Measurements from ENCODE around the gene CAMK2D. TPM values are rescaled to one million over a fixed set of nuclear protein-coding genes. Genes with fewer than 3 reads are reported as not detected.

Gene CAMK2D
- total RNA-seq, 2 experiments from 2014 or later, result 104 to 120 TPM

DNA sequence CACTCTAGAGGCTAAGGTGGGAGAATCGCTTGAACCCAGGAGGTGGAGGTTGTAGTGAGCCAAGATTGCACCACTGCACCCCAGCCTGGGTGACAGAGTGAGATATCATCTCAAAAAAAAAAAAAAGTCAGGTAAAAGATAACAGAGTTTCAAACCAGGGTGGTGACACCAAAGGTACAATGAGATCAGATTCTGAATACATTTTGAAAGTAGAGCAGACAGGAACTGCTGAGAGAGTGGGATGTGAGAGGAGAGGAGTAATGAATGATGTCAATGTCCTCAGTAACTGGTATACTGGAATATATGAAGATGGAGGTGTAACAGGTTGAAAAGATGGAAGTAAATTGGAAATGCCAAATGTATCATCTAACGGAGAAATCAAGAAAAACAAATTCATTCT, 135.6 kb downstream of the CAMK2D start:
- no peaks in the 10 kb centered on the region for H4K20me1 ChIP-seq (ENCODE audit: insufficient read depth, low read length)
- no peak overlapping the region for H3K27ac ChIP-seq (ENCODE audit: low read depth, low read length, poor library complexity, severe bottlenecking)
- POLR2A ChIA-PET, result interaction anchor here (0.8 to 4.4 kb wide), 3 partner anchors 8 to 12 kb away, joined by 3 to 28 read pairs (median 3); no protein-coding TSS in a partner anchor
- CTCF ChIA-PET (ENCODE audit: unreplicated experiment), result no interaction called here
- H3K4me2 ChIP-seq (ENCODE audit: low read length), result no peak overlapping the region
- H3K9me3 ChIP-seq (ENCODE audit: low read length), result 0 out of 2 replicates have a peak, but pooled peaks cover 10% of the 10 kb centered on the region
- H3K79me2 ChIP-seq (ENCODE audit: insufficient read depth, low read depth, low read length), result peaks cover 64% of the 10 kb centered on the region
- no peak overlapping the region for H2AFZ ChIP-seq (ENCODE audit: low read length)
- no TSS peak for BruUV-seq (replicated peaks)
- no peak for DNase-seq (ENCODE audit: low spot score)
- H3K36me3 ChIP-seq (ENCODE audit: insufficient read depth, low read length), result peaks cover 48% of the 10 kb centered on the region
- no peak for TF ChIP-seq EZH2phosphoT487 (IDR thresholded peaks at IDR 0.05; ENCODE audit: borderline replicate concordance, low read depth, low read length)
- TF ChIP-seq, protein P1, sequence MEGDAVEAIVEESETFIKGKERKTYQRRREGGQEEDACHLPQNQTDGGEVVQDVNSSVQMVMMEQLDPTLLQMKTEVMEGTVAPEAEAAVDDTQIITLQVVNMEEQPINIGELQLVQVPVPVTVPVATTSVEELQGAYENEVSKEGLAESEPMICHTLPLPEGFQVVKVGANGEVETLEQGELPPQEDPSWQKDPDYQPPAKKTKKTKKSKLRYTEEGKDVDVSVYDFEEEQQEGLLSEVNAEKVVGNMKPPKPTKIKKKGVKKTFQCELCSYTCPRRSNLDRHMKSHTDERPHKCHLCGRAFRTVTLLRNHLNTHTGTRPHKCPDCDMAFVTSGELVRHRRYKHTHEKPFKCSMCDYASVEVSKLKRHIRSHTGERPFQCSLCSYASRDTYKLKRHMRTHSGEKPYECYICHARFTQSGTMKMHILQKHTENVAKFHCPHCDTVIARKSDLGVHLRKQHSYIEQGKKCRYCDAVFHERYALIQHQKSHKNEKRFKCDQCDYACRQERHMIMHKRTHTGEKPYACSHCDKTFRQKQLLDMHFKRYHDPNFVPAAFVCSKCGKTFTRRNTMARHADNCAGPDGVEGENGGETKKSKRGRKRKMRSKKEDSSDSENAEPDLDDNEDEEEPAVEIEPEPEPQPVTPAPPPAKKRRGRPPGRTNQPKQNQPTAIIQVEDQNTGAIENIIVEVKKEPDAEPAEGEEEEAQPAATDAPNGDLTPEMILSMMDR (conservative IDR thresholded peaks at IDR 0.05; ENCODE audit: low read length), result no peak
- H3K9me2 ChIP-seq (ENCODE audit: insufficient read depth, low read length), result no peaks in the 10 kb centered on the region
- H3K4me1 ChIP-seq (ENCODE audit: insufficient read depth, low read length, poor library complexity, severe bottlenecking), result peaks cover 35% of the 10 kb centered on the region
- no peak overlapping the region for H3K4me3 ChIP-seq (ENCODE audit: low read depth, low read length, poor library complexity, severe bottlenecking)
- intact Hi-C loops (cut with micrococcal nuclease; ENCODE audit: unreplicated experiment), result no loop called here

DNA sequence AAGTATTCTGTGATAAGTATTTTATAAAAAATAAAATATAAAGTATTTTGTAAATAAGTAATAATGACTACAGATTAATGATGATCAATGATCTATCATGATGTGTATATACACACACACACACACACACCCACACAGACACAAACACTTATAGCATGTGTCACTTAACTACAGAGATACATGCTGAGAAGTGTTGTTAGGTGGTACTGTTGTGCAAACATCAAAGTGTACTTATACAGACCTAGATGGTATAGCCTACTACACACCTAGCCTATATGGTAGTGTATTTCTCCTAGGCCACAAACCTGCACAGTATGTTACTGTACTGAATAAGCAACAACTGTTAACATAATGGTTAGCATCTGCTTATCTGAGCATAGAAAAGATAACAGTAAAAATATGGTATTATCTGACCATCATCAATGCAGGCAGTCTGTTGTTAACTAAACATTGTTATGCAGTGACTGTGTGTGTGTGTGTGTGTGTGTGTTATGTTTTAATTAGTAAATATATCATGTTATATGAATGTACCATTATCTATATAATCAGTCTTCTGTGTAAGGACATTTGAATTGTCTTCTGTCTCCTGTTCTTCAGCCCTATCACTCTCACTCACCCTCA, 138.2 kb downstream of the CAMK2D start:
- Histone ChIP-seq H3K79me2 (ENCODE audit: insufficient read depth, low read depth, low read length) (peaks cover 56% of the 10 kb centered on the region; the same call in 1 of the 2 replicates), H3K4me1 (ENCODE audit: insufficient read depth, low read length, poor library complexity, severe bottlenecking) (peaks cover 45% of the 10 kb centered on the region), H4K20me1 (ENCODE audit: insufficient read depth, low read length) (no peaks in the 10 kb centered on the region), H3K9me3 (ENCODE audit: low read length) (0 out of 2 replicates have a peak, but pooled peaks cover 6% of the 10 kb centered on the region), H3K9me2 (ENCODE audit: insufficient read depth, low read length) (no peaks in the 10 kb centered on the region), H3K4me3 (ENCODE audit: low read depth, low read length, poor library complexity, severe bottlenecking) (no peak overlapping the region), H3K4me2 (ENCODE audit: low read length) (no peak overlapping the region), H2AFZ (ENCODE audit: low read length) (no peak overlapping the region), H3K27ac (ENCODE audit: low read depth, low read length, poor library complexity, severe bottlenecking) (no peak overlapping the region), H3K36me3 (ENCODE audit: insufficient read depth, low read length) (peaks cover 60% of the 10 kb centered on the region)
- TF ChIP-seq, protein P1 (conservative IDR thresholded peaks at IDR 0.05; ENCODE audit: low read length), result no peak
- TF ChIP-seq EZH2phosphoT487 (IDR thresholded peaks at IDR 0.05; ENCODE audit: borderline replicate concordance, low read depth, low read length), result no peak
- BruUV-seq (replicated peaks), result no TSS peak
- ChIA-PET CTCF (ENCODE audit: unreplicated experiment) (no interaction called here), POLR2A (interaction anchor here (0.7 to 1.6 kb wide), 2 partner anchors 8 to 11 kb away, joined by 3 to 4 read pairs; no protein-coding TSS in a partner anchor)
- intact Hi-C loops (cut with micrococcal nuclease; ENCODE audit: unreplicated experiment), result no loop called here
- DNase-seq (ENCODE audit: low spot score), result no peak

DNA sequence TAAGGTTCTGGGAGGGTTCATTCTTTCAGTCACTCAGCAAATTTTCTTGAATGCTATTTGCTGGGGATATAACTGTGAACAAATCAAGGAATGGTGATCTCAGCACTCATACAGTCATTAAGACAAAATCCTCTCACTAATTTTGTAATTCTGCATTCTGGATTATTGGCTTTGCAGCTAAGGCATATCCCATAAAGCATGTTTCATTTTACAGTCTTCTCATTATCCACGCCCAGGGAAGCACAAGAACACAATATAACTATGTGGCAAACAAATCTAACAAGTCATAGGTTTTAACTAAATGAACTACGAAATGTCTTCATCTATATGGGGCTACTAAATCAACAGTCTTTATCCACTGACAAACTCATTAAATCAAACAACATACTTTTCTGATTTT, 139.9 kb downstream of the CAMK2D start:
- H3K4me2 ChIP-seq (ENCODE audit: low read length), result no peak overlapping the region
- intact Hi-C loops (cut with micrococcal nuclease; ENCODE audit: unreplicated experiment), result no loop called here
- H3K27ac ChIP-seq (ENCODE audit: low read depth, low read length, poor library complexity, severe bottlenecking), result no peak overlapping the region
- POLR2A ChIA-PET, result no interaction called here
- H4K20me1 ChIP-seq (ENCODE audit: insufficient read depth, low read length), result no peaks in the 10 kb centered on the region
- no peak for DNase-seq (ENCODE audit: low spot score)
- no peaks in the 10 kb centered on the region for H3K9me2 ChIP-seq (ENCODE audit: insufficient read depth, low read length)
- no peak overlapping the region for H3K4me3 ChIP-seq (ENCODE audit: low read depth, low read length, poor library complexity, severe bottlenecking)
- H2AFZ ChIP-seq (ENCODE audit: low read length), result no peak overlapping the region
- H3K9me3 ChIP-seq (ENCODE audit: low read length), result no peaks in the 10 kb centered on the region; the same call in 1 of the 2 replicates
- peaks cover 56% of the 10 kb centered on the region for H3K36me3 ChIP-seq (ENCODE audit: insufficient read depth, low read length)
- TSS peak; percentile 5 for BruUV-seq (replicated peaks)
- CTCF ChIA-PET (ENCODE audit: unreplicated experiment), result no interaction called here
- H3K79me2 ChIP-seq (ENCODE audit: insufficient read depth, low read depth, low read length), result peaks cover 56% of the 10 kb centered on the region; the same call in 1 of the 2 replicates
- H3K4me1 ChIP-seq (ENCODE audit: insufficient read depth, low read length, poor library complexity, severe bottlenecking), result peaks cover 51% of the 10 kb centered on the region
- TF ChIP-seq, protein P1 (conservative IDR thresholded peaks at IDR 0.05; ENCODE audit: low read length), result no peak
- no peak for TF ChIP-seq EZH2phosphoT487 (IDR thresholded peaks at IDR 0.05; ENCODE audit: borderline replicate concordance, low read depth, low read length)

Data from OCI-LY7 (cell line).